ENCODE results near the gene PELO. TPM values are rescaled to one million over a fixed set of nuclear protein-coding genes. Genes with fewer than 3 reads are reported as not detected.

PELO gene
- total RNA-seq, 8 experiments from 2014 or later: 8.5 to 42.3 (median 15.8) TPM

DNA sequence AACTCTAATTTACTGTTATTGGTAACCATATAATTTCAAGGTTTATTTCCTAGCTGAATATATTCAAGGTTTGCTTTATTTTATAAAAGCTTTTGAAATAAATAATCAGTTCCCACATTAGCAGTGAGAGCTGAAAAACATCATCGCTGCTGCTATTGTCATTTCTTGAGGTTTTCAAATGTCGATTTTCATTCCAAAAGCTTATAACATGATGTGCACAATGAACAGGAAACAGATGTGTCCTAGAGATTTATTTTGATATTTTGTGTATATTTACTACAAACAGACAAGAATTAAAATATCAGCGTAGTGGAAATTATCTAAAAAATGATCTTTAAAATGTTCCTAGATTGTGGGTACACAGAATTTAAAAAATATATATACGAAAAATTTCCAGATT, 10.5 kb upstream of the PELO start:
- Histone ChIP-seq H3K4me1 (replicated peaks in 1 of 2) (peaks cover 0 to 5% of the 10 kb centered on the region in 2 donors), H3K27ac (no peak overlapping the region), H3K4me3 (no peak overlapping the region)
- 33 to 95% (median 86%) methylated on average over 2 to 4 of the region's 4 CpGs for WGBS, 10 experiments
- no peak for ATAC-seq (replicated peaks in 6 of 8)
- in situ Hi-C loops (cut with MboI; ENCODE audit: low pct_unique_long_range_greater_than_20kb in 2 of 9, low sequenced_read_pairs in 9 of 9, unreplicated experiment in 9 of 9): loop anchor here in 1 of 9 experiments (25.0 kb wide), 1 partner anchor 90 kb away; no protein-coding TSS in a partner anchor

DNA sequence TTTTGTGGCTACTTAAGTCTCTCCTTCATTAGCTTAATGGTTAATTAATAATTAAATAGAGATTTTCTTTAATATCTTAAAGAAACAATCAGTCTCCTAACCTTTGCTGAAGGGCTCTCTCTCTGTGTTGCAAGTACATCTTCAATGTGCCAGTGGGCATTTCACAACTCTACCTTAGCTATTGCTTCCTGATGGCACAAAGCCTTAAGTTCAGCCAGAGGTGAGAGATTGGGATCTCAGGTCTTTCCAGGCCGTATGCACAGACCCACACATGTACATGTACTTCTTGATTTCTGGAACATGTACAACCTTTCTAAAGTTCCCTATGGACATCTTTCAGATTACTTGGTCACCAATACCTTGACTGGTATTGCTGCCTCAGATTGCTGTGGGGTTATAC, 8.9 kb upstream of the PELO start:
- in situ Hi-C loops (cut with MboI; ENCODE audit: low pct_unique_long_range_greater_than_20kb in 2 of 9, low sequenced_read_pairs in 9 of 9, unreplicated experiment in 9 of 9): loop anchor here in 1 of 9 experiments (25.0 kb wide), 1 partner anchor 91 kb away; no protein-coding TSS in a partner anchor
- no peak for ATAC-seq (replicated peaks in 6 of 8)
- Histone ChIP-seq H3K4me3 (no peak overlapping the region), H3K27ac (no peak overlapping the region), H3K4me1 (replicated peaks in 1 of 2) (peaks cover 0 to 4% of the 10 kb centered on the region in 2 donors)
- WGBS, 10 experiments: 71 to 100% (median 94%) methylated on average over 1 of the region's 1 CpG; no CpG with 5 or more reads in 4 of the 10 experiments

DNA sequence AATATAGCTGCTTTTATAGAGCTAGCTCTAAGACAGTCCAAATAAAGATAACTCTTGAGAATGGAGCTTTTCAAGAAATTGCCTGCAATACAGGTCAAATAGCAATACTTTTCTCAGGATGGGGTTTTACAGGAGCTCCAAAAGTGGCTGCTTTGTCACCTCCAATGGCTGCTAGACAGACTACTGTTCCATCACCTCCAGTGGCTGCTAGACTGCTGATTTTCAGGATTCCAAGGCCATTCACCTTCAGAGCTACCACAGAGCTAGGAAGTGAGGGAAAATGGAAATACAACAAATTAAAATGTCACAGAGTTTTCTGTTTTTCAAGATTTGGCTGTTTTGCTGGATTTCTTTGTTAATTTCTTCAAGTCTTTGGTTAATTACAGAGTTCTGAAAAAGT, 8.5 kb upstream of the PELO start:
- no peak for ATAC-seq (replicated peaks in 6 of 8)
- Histone ChIP-seq H3K27ac (no peak overlapping the region), H3K4me3 (no peak overlapping the region), H3K4me1 (replicated peaks in 1 of 2) (no peaks in the 10 kb centered on the region)
- in situ Hi-C loops (cut with MboI; ENCODE audit: low pct_unique_long_range_greater_than_20kb in 2 of 9, low sequenced_read_pairs in 9 of 9, unreplicated experiment in 9 of 9): loop anchor here in 1 of 9 experiments (25.0 kb wide), 1 partner anchor 92 kb away; no protein-coding TSS in a partner anchor

DNA sequence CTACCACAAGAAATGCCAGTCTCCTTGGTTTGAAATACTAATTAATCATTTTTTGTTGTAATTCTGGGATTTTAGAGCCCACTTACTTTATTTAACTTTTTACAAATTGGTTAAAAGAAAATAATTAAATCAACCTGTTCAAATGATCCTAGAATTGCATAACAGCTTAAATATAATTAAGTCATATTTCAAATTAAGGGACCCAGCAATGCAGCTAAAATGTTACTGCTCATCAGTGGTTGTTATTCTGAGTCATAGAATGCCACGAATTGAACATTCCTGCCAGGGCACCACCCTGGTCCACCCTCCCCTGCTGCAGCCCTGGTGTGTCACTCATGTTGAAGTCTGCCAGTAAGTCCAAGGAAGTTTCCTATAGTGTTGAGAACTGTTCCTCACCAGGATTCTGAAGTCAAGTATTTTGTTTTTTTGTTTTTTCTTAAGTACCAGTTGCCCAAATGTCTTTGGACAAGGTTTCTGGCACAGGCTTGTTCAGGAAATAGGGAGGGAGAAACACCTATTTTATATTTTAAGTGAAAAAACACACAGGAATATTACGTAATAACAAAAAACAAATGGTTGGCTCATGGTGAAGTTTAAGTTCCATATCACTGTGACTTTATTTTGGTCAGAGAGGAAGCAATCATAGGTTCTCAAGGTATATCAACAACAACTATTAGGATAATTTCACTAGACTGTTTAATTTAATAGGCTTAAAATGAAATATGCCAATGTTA, 4.3 kb upstream of the PELO start:
- ATAC-seq (replicated peaks in 6 of 8): peak in 2 of 8 experiments; percentile 10 to 17
- WGBS, 10 experiments: 8 to 94% (median 82%) methylated on average over 1 to 2 of the region's 2 CpGs; no CpG with 5 or more reads in 2 of the 10 experiments
- Histone ChIP-seq H3K4me1 (replicated peaks in 1 of 2) (no peaks in the 10 kb centered on the region), H3K27ac (no peak overlapping the region), H3K4me3 (no peak overlapping the region)
- in situ Hi-C loops (cut with MboI; ENCODE audit: low pct_unique_long_range_greater_than_20kb in 2 of 9, low sequenced_read_pairs in 9 of 9, unreplicated experiment in 9 of 9): loop anchor here in 1 of 9 experiments (25.0 kb wide), 1 partner anchor 96 kb away; no protein-coding TSS in a partner anchor

DNA sequence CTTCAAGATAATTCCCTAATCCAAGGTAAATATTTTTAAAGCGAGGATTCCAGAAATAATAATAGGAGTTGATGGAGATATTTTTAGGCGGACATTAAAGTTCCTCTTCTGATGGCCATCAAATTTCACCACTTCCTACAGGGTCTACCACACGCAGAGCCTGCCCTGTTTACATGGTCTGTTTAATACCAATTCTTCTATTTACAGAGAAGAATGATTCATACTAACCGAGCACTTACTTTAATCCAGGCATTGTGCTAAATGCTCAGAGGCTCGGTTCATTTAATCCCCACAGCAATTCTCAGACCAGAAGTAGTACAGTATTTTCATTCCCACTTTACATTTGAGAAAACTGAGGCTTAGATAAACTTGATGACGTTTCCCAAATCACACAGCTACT, 3.0 kb upstream of the PELO start:
- 64 to 100% (median 90%) methylated on average over 1 to 6 of the region's 6 CpGs for WGBS, 10 experiments
- no peak overlapping the region for H3K4me3 ChIP-seq
- H3K4me1 ChIP-seq (replicated peaks in 1 of 2): peaks cover 0 to 2% of the 10 kb centered on the region in 2 donors
- no peak for ATAC-seq (replicated peaks in 6 of 8)
- H3K27ac ChIP-seq: no peak overlapping the region
- in situ Hi-C loops (cut with MboI; ENCODE audit: low pct_unique_long_range_greater_than_20kb in 2 of 9, low sequenced_read_pairs in 9 of 9, unreplicated experiment in 9 of 9): loop anchor here in 1 of 9 experiments (25.0 kb wide), 1 partner anchor 97 kb away; no protein-coding TSS in a partner anchor

DNA sequence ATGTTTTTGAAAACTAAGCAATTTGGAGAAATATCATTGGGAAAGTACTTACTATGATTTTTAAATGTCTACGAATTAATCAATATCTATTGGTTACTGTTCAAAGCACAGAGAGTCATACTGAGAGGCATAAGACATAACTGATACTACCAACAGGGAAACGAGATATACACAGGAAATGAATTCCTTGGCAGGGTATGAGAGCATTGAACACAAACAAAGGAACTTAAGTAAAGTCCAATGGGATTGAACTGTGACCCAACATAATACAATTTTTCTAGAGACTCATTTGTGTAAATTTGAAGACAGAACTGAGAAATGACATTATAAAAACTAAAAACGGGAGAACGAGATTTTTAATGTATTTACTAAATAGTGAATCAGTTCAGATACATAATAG, 1.3 kb upstream of the PELO start:
- no peak for ATAC-seq (replicated peaks in 6 of 8)
- H3K27ac ChIP-seq: no peak overlapping the region
- H3K4me3 ChIP-seq: no peak overlapping the region
- WGBS, 10 experiments: 43 to 97% (median 88%) methylated on average over 3 to 4 of the region's 4 CpGs
- in situ Hi-C loops (cut with MboI; ENCODE audit: low pct_unique_long_range_greater_than_20kb in 2 of 9, low sequenced_read_pairs in 9 of 9, unreplicated experiment in 9 of 9): loop anchor here in 1 of 9 experiments (25.0 kb wide), 1 partner anchor 99 kb away; no protein-coding TSS in a partner anchor
- peaks cover 0 to 2% of the 10 kb centered on the region in 2 donors for H3K4me1 ChIP-seq (replicated peaks in 1 of 2)

DNA sequence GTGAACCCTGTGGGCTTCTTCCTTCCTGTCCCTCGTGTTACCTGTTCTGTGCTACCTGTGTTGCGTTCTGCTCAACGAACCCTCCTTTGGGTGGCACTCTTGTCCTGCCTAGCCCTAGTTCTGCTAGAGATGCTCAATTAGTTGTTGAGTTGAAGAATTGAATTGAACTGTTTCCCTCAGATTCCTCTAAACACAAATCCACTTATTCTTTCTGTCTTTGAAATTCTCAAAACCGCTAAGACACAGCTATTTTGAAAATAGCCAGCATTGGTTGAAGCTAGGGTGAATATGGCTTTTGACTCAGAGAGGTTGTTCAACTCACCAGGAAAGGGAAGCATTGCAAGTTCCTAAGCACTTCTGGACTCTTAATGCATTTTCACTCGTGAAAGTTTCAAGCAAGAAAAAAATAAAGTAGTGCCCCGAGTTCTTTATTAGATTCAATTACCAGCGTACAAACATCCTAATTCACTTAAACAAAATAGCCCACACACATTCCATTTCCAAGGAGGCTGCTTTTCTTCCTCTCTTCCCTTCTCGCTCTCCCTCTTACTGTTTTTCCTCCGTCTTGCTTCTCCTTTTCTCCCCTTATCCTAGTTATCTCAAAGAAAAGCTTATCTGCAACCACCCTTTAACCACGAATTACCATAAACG, 642 bp upstream of the PELO start:
- in situ Hi-C loops (cut with MboI; ENCODE audit: low pct_unique_long_range_greater_than_20kb in 2 of 9, low sequenced_read_pairs in 9 of 9, unreplicated experiment in 9 of 9): loop anchor here in 1 of 9 experiments (25.0 kb wide), 1 partner anchor 100 kb away; no protein-coding TSS in a partner anchor
- 0 to 80% (median 22%) methylated on average over 1 to 9 of the region's 11 CpGs; no CpG with 5 or more reads in 1 of the 10 experiments for WGBS, 10 experiments

DNA sequence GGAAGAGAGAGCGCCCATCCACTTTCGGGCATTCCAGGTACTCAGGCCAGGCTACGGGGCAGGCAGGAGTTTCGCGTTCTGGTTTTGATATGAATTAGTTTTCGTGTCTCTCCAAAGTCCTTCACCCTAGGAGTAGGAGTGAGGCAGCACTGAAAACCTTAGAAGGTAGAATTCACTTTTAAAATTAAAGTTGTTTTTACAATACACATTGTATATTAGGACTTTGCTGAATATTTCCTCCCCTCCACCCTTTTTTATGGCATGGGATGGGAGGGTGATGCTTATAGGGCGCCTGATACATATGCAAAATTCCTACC, 747 bp downstream of the PELO start:
- H3K4me1 ChIP-seq (replicated peaks in 1 of 2): peaks cover 0 to 2% of the 10 kb centered on the region in 2 donors
- 0 to 20% (median 0%) methylated on average over 1 to 6 of the region's 7 CpGs; no CpG with 5 or more reads in 4 of the 10 experiments for WGBS, 10 experiments
- H3K4me3 ChIP-seq: peak overlapping the region; percentile 32 to 43 (median 39)
- H3K27ac ChIP-seq: no peak overlapping the region
- ATAC-seq (replicated peaks in 6 of 8): peak in 3 of 8 experiments; percentile 3 to 22 (median 15)
- in situ Hi-C loops (cut with MboI; ENCODE audit: low pct_unique_long_range_greater_than_20kb in 2 of 9, low sequenced_read_pairs in 9 of 9, unreplicated experiment in 9 of 9): loop anchor here in 1 of 9 experiments (25.0 kb wide), 1 partner anchor 101 kb away; no protein-coding TSS in a partner anchor

More for the DNA sequence above, 642 bp upstream of the PELO start:
- peaks cover 0 to 2% of the 10 kb centered on the region in 2 donors for H3K4me1 ChIP-seq (replicated peaks in 1 of 2)
- no peak for ATAC-seq (replicated peaks in 6 of 8)
- H3K27ac ChIP-seq: no peak overlapping the region
- H3K4me3 ChIP-seq: peak overlapping the region; percentile 32 to 43 (median 39)

DNA sequence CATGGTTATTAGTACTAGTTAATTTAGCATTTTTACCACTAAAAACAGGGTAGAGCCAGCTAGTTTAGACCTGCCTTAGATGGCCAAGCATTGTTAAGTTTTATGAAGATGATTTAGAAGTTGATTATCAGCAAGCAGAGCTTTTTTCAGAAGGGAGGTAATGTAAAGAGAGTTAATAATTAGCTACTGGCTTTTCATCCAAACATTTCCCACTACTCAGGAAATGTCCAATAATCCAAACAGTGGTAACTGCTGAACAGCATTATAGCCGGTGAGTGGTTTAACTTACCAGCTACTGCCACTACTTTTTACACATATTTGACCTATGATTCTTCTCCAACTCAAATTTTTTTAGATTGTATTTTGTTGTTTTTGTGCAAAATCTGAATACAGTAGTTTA, 1.7 kb downstream of the PELO start:
- ATAC-seq (replicated peaks in 6 of 8): no peak
- H3K27ac ChIP-seq: no peak overlapping the region
- in situ Hi-C loops (cut with MboI; ENCODE audit: low pct_unique_long_range_greater_than_20kb in 2 of 9, low sequenced_read_pairs in 9 of 9, unreplicated experiment in 9 of 9): loop anchor here in 1 of 9 experiments (25.0 kb wide), 1 partner anchor 102 kb away; no protein-coding TSS in a partner anchor

DNA sequence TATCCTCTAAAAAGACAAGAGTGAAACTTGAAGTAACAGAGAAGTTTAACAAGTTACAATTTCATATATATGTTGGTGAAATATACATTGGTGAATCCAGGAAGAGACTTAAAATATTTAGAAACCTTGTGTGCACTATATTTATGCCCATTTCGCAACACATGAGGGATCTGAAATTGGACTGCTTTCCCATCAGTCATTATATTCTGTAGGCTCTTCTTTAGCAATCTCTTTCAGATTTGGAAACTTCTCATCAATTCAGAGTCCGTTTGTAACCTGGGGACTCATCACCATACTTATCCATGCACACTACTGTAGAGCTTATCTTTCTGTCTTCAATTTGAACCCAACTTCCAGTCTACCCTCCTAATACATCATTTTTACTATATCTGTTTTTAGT, 2.1 kb downstream of the PELO start:
- H3K27ac ChIP-seq: no peak overlapping the region
- no peak overlapping the region for H3K4me3 ChIP-seq
- peaks cover 0 to 2% of the 10 kb centered on the region in 2 donors for H3K4me1 ChIP-seq (replicated peaks in 1 of 2)
- WGBS, 10 experiments: 53 to 94% (median 85%) methylated on average over 1 to 2 of the region's 2 CpGs; no CpG with 5 or more reads in 1 of the 10 experiments
- no peak for ATAC-seq (replicated peaks in 6 of 8)
- in situ Hi-C loops (cut with MboI; ENCODE audit: low pct_unique_long_range_greater_than_20kb in 2 of 9, low sequenced_read_pairs in 9 of 9, unreplicated experiment in 9 of 9): loop anchor here in 1 of 9 experiments (25.0 kb wide), 1 partner anchor 103 kb away; no protein-coding TSS in a partner anchor

More for the DNA sequence above, 1.7 kb downstream of the PELO start:
- 18 to 100% (median 57%) methylated on average over 1 of the region's 1 CpG; no CpG with 5 or more reads in 3 of the 10 experiments for WGBS, 10 experiments
- H3K4me3 ChIP-seq: no peak overlapping the region
- H3K4me1 ChIP-seq (replicated peaks in 1 of 2): peaks cover 0 to 2% of the 10 kb centered on the region in 2 donors

DNA sequence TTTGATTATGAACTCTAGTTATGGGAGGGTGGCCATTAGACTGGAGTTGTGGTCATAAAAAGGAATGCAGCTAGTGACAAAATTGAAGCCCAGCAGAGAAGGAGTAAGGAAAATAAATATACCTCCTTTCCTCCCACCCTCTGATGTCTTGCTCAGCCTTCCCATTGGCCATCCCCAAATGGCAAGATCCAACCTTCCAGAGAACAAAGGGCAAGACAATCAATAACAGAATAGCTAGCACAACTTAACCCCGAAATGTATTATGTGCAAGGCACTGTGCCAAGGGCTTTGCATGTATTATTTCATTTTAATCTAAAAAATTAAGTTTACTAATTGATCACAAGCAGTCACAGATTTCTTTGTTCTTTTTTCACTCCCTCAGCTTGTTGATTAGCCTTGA, 3.6 kb downstream of the PELO start:
- in situ Hi-C loops (cut with MboI; ENCODE audit: low pct_unique_long_range_greater_than_20kb in 2 of 9, low sequenced_read_pairs in 9 of 9, unreplicated experiment in 9 of 9): loop anchor here in 1 of 9 experiments (25.0 kb wide), 1 partner anchor 104 kb away; no protein-coding TSS in a partner anchor
- no peak for ATAC-seq (replicated peaks in 6 of 8)
- Histone ChIP-seq H3K4me3 (no peak overlapping the region), H3K27ac (no peak overlapping the region), H3K4me1 (replicated peaks in 1 of 2) (peaks cover 0 to 2% of the 10 kb centered on the region in 2 donors)
- WGBS, 10 experiments: 40 to 100% (median 100%) methylated on average over 1 of the region's 1 CpG; no CpG with 5 or more reads in 3 of the 10 experiments

DNA sequence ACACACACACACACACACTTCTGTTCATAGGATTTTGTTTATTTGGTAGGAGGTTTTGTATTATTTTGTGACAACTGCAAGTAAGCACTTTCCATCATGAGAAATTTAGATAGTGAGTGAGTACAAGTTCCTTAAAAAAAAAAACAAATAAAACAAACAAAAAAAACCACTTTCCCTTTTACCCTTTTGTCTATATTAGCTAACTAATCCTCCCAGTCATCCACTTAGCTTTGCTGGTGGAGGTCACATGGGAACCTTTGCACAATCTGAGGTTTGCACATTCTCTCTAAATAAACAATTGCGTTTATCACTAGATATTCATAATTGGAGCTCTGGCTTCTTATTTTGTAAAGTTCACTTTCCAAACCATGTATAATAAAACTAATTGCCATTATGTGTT, 6.8 kb downstream of the PELO start:
- no peak for ATAC-seq (replicated peaks in 6 of 8)
- no peak overlapping the region for H3K4me3 ChIP-seq
- in situ Hi-C loops (cut with MboI; ENCODE audit: low pct_unique_long_range_greater_than_20kb in 2 of 9, low sequenced_read_pairs in 9 of 9, unreplicated experiment in 9 of 9): loop anchor here in 1 of 9 experiments (25.0 kb wide), 1 partner anchor 107 kb away; no protein-coding TSS in a partner anchor
- 44 to 100% (median 80%) methylated on average over 1 of the region's 1 CpG for WGBS, 10 experiments
- H3K27ac ChIP-seq: no peak overlapping the region
- H3K4me1 ChIP-seq (replicated peaks in 1 of 2): no peaks in the 10 kb centered on the region

DNA sequence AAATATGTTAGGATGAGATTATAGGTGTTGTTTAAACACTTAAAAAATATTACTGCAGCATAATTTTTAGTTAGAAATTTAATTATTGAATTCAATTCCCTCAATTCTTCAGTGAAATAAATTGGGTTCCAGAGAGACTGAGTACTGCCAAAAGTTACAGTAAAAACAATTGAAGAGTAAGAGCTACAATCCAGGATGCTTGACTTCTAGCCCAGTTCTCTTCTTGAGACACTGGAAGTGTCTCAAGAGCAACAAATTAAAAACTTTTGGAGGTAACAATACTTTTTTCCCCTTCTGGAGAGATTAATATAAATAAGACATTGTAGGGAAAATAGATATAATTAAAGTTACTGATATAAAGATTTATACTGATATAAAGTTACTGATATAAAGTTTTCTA, 8.3 kb downstream of the PELO start:
- Histone ChIP-seq H3K27ac (no peak overlapping the region), H3K4me3 (no peak overlapping the region), H3K4me1 (replicated peaks in 1 of 2) (no peaks in the 10 kb centered on the region)
- no peak for ATAC-seq (replicated peaks in 6 of 8)
- in situ Hi-C loops (cut with MboI; ENCODE audit: low pct_unique_long_range_greater_than_20kb in 2 of 9, low sequenced_read_pairs in 9 of 9, unreplicated experiment in 9 of 9): loop anchor here in 1 of 9 experiments (25.0 kb wide), 1 partner anchor 109 kb away; no protein-coding TSS in a partner anchor
